HL-60/S4 treated with retinoic acid at 250 ng/mL for 4 days and 3 days (cell line): ENCODE measurements around the gene TMC2.

ENCODE experiments used
- in situ Hi-C: fragments of 300-500 bp; cut with MboI; formaldehyde crosslinking; loops from 2 replicates; pipeline ENCODE4 v1.7.0; 2022; ENCODE audit warnings: low sequenced_read_pairs

TMC2 gene

GRCh38 chr20:2576317-2576727 is 39.9 kb downstream of the TMC2 start:
- in situ Hi-C loops, result no loop called here

GRCh38 chr20:2578475-2579192 is 42.3 kb downstream of the TMC2 start:
- in situ Hi-C loops, result no loop called here

- in situ Hi-C loops, result no loop called here
Measured at GRCh38 chr20:2585811-2586210, 49.4 kb downstream of the TMC2 start.

GRCh38 chr20:2593756-2594155 is 57.4 kb downstream of the TMC2 start:
- in situ Hi-C loops, result no loop called here

- in situ Hi-C loops, result no loop called here
Measured at GRCh38 chr20:2595076-2595475, 58.7 kb downstream of the TMC2 start.

- in situ Hi-C loops, result no loop called here
Measured at GRCh38 chr20:2596673-2597279, 60.4 kb downstream of the TMC2 start.

GRCh38 chr20:2599288-2600006 is 63.1 kb downstream of the TMC2 start:
- in situ Hi-C loops, result no loop called here

- in situ Hi-C loops, result no loop called here
Measured at GRCh38 chr20:2602046-2602735, 65.8 kb downstream of the TMC2 start.

GRCh38 chr20:2602746-2603145 is 66.4 kb downstream of the TMC2 start:
- in situ Hi-C loops, result no loop called here

GRCh38 chr20:2603816-2604505 is 67.6 kb downstream of the TMC2 start:
- in situ Hi-C loops, result no loop called here

- in situ Hi-C loops, result no loop called here
Measured at GRCh38 chr20:2604506-2604835, 68.1 kb downstream of the TMC2 start.

GRCh38 chr20:2606507-2607006 is 70.2 kb downstream of the TMC2 start:
- in situ Hi-C loops, result no loop called here

GRCh38 chr20:2610326-2610725 is 74.0 kb downstream of the TMC2 start:
- in situ Hi-C loops, result no loop called here

- in situ Hi-C loops, result no loop called here
Measured at GRCh38 chr20:2610941-2611720, 74.8 kb downstream of the TMC2 start.

- in situ Hi-C loops, result no loop called here
Measured at GRCh38 chr20:2612073-2612472, 75.7 kb downstream of the TMC2 start.

GRCh38 chr20:2616634-2617033 is 80.3 kb downstream of the TMC2 start:
- in situ Hi-C loops, result no loop called here

GRCh38 chr20:2617099-2617714 is 80.8 kb downstream of the TMC2 start:
- in situ Hi-C loops, result no loop called here

- in situ Hi-C loops, result no loop called here
Measured at GRCh38 chr20:2618815-2619214, 82.4 kb downstream of the TMC2 start.

- in situ Hi-C loops, result no loop called here
Measured at GRCh38 chr20:2619337-2619736, 83.0 kb downstream of the TMC2 start.
